Neural crest cell (in vitro differentiated cells): ENCODE measurements around the gene MAF. TPM values are rescaled to one million over a fixed set of nuclear protein-coding genes. Genes with fewer than 3 reads are reported as not detected.

Experiments used
- DNase-seq: peaks from one replicate; pipeline ENCODE4 v3.0.0; 2021; ENCODE audit warnings: low read depth, mixed read lengths, low spot score
- H3K27ac Mint-ChIP-seq: one replicate; pipeline ENCODE4 v1.8.0; 2021; ENCODE audit warnings: mild to moderate bottlenecking, mixed read lengths; ENCODE audit not compliant: unreplicated experiment
- H3K27me3 Mint-ChIP-seq: 2 replicates; pipeline ENCODE4 v1.8.0; 2021; ENCODE audit warnings: low read depth, mild to moderate bottlenecking, mixed read lengths
- H3K36me3 Mint-ChIP-seq: 2 replicates; pipeline ENCODE4 v1.8.0; 2021; ENCODE audit warnings: low read depth, mild to moderate bottlenecking, mixed read lengths
- H3K4me1 Mint-ChIP-seq: 2 replicates; pipeline ENCODE4 v1.8.0; 2021; ENCODE audit warnings: mixed read lengths
- H3K4me3 Mint-ChIP-seq: one replicate; pipeline ENCODE4 v1.8.0; 2021; ENCODE audit warnings: mild to moderate bottlenecking, mixed read lengths
- H3K9me3 Mint-ChIP-seq: 2 replicates; pipeline ENCODE4 v1.8.0; 2021; ENCODE audit warnings: mixed read lengths
- CTCF ChIP-seq: fragments of 200-600 bp; sonication (generic); conservative IDR thresholded peaks from 2 replicates; pipeline ENCODE4 v1.5.0; 2021; ENCODE audit warnings: antibody characterized with exemption, mild to moderate bottlenecking
- total RNA-seq: library from RNA; stranded (reverse); gene quantifications from 2 replicates; pipeline ENCODE4 v1.2.1, GENCODE V29; 2021

The MAF gene
- total RNA-seq, 1 donor from 2014 or later: 4.1 TPM

- DNase-seq: no peak
- Mint-ChIP-seq H3K27ac (no peak overlapping the region), H3K27me3 (no peaks in the 10 kb centered on the region), H3K36me3 (no peaks in the 10 kb centered on the region), H3K4me1 (peaks cover 12% of the 10 kb centered on the region), H3K4me3 (no peak overlapping the region), H3K9me3 (no peaks in the 10 kb centered on the region)
- no peak for TF ChIP-seq CTCF
Observed at GRCh38 chr16:79563921-79564320, 36.6 kb downstream of the MAF start.

- no peak for TF ChIP-seq CTCF
- no peaks in the 10 kb centered on the region for H3K27me3 Mint-ChIP-seq
- no peak overlapping the region for H3K27ac Mint-ChIP-seq
- H3K4me1 Mint-ChIP-seq: peaks cover 12% of the 10 kb centered on the region
- H3K4me3 Mint-ChIP-seq: no peak overlapping the region
- DNase-seq: no peak
- H3K9me3 Mint-ChIP-seq: peaks cover 4% of the 10 kb centered on the region
- no peaks in the 10 kb centered on the region for H3K36me3 Mint-ChIP-seq
Observed at GRCh38 chr16:79562166-79562823, 38.2 kb downstream of the MAF start.

- DNase-seq: no peak
- Mint-ChIP-seq H3K4me1 (peaks cover 12% of the 10 kb centered on the region), H3K36me3 (no peaks in the 10 kb centered on the region), H3K27ac (no peak overlapping the region), H3K27me3 (no peaks in the 10 kb centered on the region), H3K4me3 (no peak overlapping the region), H3K9me3 (peaks cover 4% of the 10 kb centered on the region)
- no peak for TF ChIP-seq CTCF
Observed at GRCh38 chr16:79561729-79562128, 38.8 kb downstream of the MAF start.

- no peak for DNase-seq
- Mint-ChIP-seq H3K27me3 (no peaks in the 10 kb centered on the region), H3K4me3 (no peak overlapping the region), H3K27ac (no peak overlapping the region), H3K36me3 (no peaks in the 10 kb centered on the region), H3K4me1 (peaks cover 12% of the 10 kb centered on the region), H3K9me3 (peaks cover 7% of the 10 kb centered on the region)
- TF ChIP-seq CTCF: no peak
Observed at GRCh38 chr16:79560923-79561322, 39.6 kb downstream of the MAF start.

- no peak for TF ChIP-seq CTCF
- Mint-ChIP-seq H3K4me3 (no peak overlapping the region), H3K27ac (no peak overlapping the region), H3K36me3 (no peaks in the 10 kb centered on the region), H3K9me3 (peaks cover 7% of the 10 kb centered on the region), H3K4me1 (peaks cover 12% of the 10 kb centered on the region), H3K27me3 (no peaks in the 10 kb centered on the region)
- DNase-seq: no peak
Observed at GRCh38 chr16:79560318-79560717, 40.2 kb downstream of the MAF start.
